ENCODE results near the gene PHF23.

- no peak for TF ChIP-seq SMC3 (IDR thresholded peaks at IDR 0.05; ENCODE audit: low read depth, low read length)
- no peak for TF ChIP-seq CTCF (conservative IDR thresholded peaks at IDR 0.05; ENCODE audit: low read depth, low read length)
- peak; percentile 88; the same call in 1 of the 2 replicates for TF ChIP-seq MAZ (IDR thresholded peaks at IDR 0.05; ENCODE audit: borderline replicate concordance, low read depth, low read length)
- no peak for TF ChIP-seq RAD21 (IDR thresholded peaks at IDR 0.05; ENCODE audit: low read length)
- no peak for TF ChIP-seq RCOR1 (IDR thresholded peaks at IDR 0.05; ENCODE audit: insufficient replicate concordance, low read length)
- TF ChIP-seq CEBPB (IDR thresholded peaks at IDR 0.05; ENCODE audit: low read depth, low read length), result no peak
- peak; percentile 100 for TF ChIP-seq USF2 (IDR thresholded peaks at IDR 0.05; ENCODE audit: low read depth, low read length)
- peak; percentile 95 for TF ChIP-seq BHLHE40 (IDR thresholded peaks at IDR 0.05; ENCODE audit: low read depth, low read length)
- no peak; the same call in 1 of the 2 replicates for TF ChIP-seq POLR2A (IDR thresholded peaks at IDR 0.05; ENCODE audit: low read depth, low read length)
- no peak; the same call in none of the 2 replicates for TF ChIP-seq MXI1 (IDR thresholded peaks at IDR 0.05; ENCODE audit: borderline replicate concordance, low read depth, low read length)
- no peak for TF ChIP-seq RFX5 (IDR thresholded peaks at IDR 0.05; ENCODE audit: low read depth, low read length)
- TF ChIP-seq MAFK (IDR thresholded peaks at IDR 0.05; ENCODE audit: low read depth, low read length), result no peak
- no peak for TF ChIP-seq ELK1 (IDR thresholded peaks at IDR 0.05; ENCODE audit: borderline replicate concordance, low read depth, low read length)
These were observed 4.9 kb downstream of the PHF23 start, which contains the start of gene DVL2 for GRCh38 chr17:7234083-7234951.

All from IMR-90 (cell line).